ENCODE results near the gene ZNF649. TPM values are rescaled to one million over a fixed set of nuclear protein-coding genes. Genes with fewer than 3 reads are reported as not detected.

Gene ZNF649
- total and polyA plus RNA-seq, 2 of the 13 experiments (the other 11 are each of a cell fraction or from before 2014, with no cell fraction given), result 3.0 to 13.4 TPM

DNA sequence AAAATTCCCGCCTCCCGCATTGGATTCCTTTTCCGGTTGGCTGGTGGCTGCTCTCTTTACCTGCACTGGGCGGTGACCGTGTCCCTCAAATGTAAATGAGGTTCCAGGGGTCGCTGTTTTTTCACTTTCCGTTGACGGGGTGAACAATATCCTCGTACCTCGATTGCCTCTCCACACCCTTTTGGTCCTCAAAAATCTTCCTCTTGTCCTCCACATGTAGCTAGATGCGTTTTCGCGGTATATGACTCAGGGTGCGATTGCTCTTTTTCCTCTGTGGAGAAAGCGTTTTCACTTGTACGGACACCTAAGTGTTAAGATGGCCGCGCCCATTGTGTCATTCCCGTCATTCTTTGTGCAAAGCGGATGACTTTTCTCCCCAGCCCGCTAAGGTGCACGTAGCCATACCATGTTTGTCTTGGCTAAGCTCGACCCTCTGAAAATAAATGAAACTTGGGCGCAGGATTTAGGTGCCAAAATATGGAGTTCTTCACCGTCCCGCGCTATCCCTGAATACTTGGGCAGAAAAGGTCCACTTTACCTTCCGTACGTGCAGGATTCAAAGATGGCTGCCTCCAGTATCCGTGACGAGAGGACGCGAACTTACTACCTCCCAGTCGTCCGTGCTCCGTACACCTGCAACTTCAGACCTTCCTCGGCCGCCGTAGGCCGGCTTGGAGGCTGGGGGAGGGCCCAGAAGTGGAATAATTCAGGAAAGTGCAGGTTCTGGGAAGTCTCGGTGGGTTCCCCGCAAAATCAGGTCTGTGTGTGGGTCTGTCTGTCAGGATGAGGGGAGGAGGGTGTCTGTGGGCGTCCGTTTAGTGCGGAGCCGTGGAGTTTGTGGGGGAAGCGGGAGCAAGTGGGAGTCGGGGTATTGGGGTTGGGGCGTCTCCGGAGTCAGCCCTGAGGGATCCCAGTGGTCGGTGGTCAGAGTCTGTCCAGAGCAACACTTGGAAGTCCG is 22.2 kb upstream of the ZNF649 start, which contains the start of gene ZNF613 (continued):
- TF ChIP-seq, protein P1, sequence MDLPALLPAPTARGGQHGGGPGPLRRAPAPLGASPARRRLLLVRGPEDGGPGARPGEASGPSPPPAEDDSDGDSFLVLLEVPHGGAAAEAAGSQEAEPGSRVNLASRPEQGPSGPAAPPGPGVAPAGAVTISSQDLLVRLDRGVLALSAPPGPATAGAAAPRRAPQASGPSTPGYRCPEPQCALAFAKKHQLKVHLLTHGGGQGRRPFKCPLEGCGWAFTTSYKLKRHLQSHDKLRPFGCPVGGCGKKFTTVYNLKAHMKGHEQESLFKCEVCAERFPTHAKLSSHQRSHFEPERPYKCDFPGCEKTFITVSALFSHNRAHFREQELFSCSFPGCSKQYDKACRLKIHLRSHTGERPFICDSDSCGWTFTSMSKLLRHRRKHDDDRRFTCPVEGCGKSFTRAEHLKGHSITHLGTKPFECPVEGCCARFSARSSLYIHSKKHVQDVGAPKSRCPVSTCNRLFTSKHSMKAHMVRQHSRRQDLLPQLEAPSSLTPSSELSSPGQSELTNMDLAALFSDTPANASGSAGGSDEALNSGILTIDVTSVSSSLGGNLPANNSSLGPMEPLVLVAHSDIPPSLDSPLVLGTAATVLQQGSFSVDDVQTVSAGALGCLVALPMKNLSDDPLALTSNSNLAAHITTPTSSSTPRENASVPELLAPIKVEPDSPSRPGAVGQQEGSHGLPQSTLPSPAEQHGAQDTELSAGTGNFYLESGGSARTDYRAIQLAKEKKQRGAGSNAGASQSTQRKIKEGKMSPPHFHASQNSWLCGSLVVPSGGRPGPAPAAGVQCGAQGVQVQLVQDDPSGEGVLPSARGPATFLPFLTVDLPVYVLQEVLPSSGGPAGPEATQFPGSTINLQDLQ (CRISPR knock-in tag; IDR thresholded peaks at IDR 0.05), result no peak; the same call in 1 of the 2 replicates
- no peak for TF ChIP-seq ZNF790 (CRISPR knock-in tag; IDR thresholded peaks at IDR 0.05; ENCODE audit: borderline replicate concordance)
- TF ChIP-seq YEATS2 (CRISPR knock-in tag; IDR thresholded peaks at IDR 0.05; ENCODE audit: borderline replicate concordance), result peak; percentile 73
- no peak for TF ChIP-seq JARID2 (CRISPR knock-in tag; IDR thresholded peaks at IDR 0.05; ENCODE audit: insufficient replicate concordance)
- no peak for TF ChIP-seq MIER3 (CRISPR knock-in tag; IDR thresholded peaks at IDR 0.05; ENCODE audit: borderline replicate concordance)
- TF ChIP-seq GLI4 (CRISPR knock-in tag; IDR thresholded peaks at IDR 0.05; ENCODE audit: borderline replicate concordance), result no peak; the same call in 1 of the 2 replicates
- TF ChIP-seq MED8 (CRISPR knock-in tag; IDR thresholded peaks at IDR 0.05; ENCODE audit: insufficient replicate concordance), result no peak
- no peak for TF ChIP-seq CENPT (CRISPR knock-in tag; IDR thresholded peaks at IDR 0.05; ENCODE audit: low read depth)

DNA sequence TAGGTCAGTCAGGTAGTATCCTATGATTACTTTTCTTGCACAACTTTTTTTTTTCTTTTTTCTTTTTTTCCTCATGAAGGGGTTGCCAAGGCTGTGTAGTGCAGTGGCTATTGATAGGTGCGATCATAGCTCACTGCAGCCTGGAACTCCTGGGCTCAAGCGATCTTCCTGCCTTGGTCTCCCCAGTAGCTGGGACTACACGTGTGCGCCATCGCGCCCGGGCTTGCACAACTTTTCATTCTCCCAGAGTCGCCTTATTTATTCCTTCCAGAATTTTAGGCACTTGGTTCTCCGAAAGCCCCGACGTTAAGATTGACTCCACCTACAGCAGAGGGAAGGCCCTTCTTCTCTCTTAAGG is 21.6 kb upstream of the ZNF649 start:
- Histone ChIP-seq H3K36me3 (replicated peaks in 1 of 2; ENCODE audit: control insufficient read depth in 1 of 2, insufficient read depth in 2 of 2, low read length in 2 of 2) (peaks cover 2 to 9% of the 10 kb centered on the region in 2 experiments; a peak in 3 of 5 replicates), H3K4me2 (ENCODE audit: low read depth, low read length) (peak overlapping the region; percentile 66), H3K4me1 (ENCODE audit: insufficient read depth, low read length) (peaks cover 32% of the 10 kb centered on the region), H3K9ac (ENCODE audit: insufficient read depth, low read depth, low read length) (peak overlapping the region; percentile 84), H2AFZ (ENCODE audit: low read length) (no peak overlapping the region), H3K9me3 (ENCODE audit: low read length) (peaks cover 34% of the 10 kb centered on the region), H3K4me3 (replicated peaks in 1 of 3; ENCODE audit: insufficient read depth in 1 of 3, low read depth in 2 of 3, low read length in 3 of 3) (peak overlapping the region in 2 of 3 experiments; percentile 88 to 96; a peak in 2 of 6 replicates), H3K27ac (ENCODE audit: extremely low read length, insufficient read depth, low read length) (peak overlapping the region; percentile 87), H4K20me1 (ENCODE audit: insufficient read depth, low read length) (no peaks in the 10 kb centered on the region), H3K79me2 (ENCODE audit: insufficient read depth, low read length) (peaks cover 13% of the 10 kb centered on the region), H3K27me3 (ENCODE audit: control insufficient read depth in 1 of 2, insufficient read depth in 2 of 2, low read length in 2 of 2) (no peaks in the 10 kb centered on the region; a peak in 1 of 5 replicates)
- ATAC-seq, result no peak
- WGBS (ENCODE audit: low lambda C conversion rate), result 78% methylated on average over 11 of the region's 11 CpGs
- no peak for FAIRE-seq
- no peak for DNase-seq (ENCODE audit: low spot score)
- in situ Hi-C loops (cut with HindIII; ENCODE audit: extremely low pct_ligation_motif_present, low pct_unique_long_range_greater_than_20kb), result no loop called here
- ChIA-PET POLR2A (no interaction called here), CTCF (ENCODE audit: low intra/inter-chr PET ratio, low total read pairs) (no interaction called here)
- no TSS peak for BruUV-seq (replicated peaks)
- intact Hi-C loops (cut with micrococcal nuclease; ENCODE audit: unreplicated experiment), result loop anchor here (2.0 to 10.0 kb wide), 2 partner anchors 22 to 78 kb away; partner anchors contain the start of genes ZNF615 and ZNF649
- no peak for TF ChIP-seq DBP (CRISPR knock-in tag; IDR thresholded peaks at IDR 0.05; ENCODE audit: not compliant biosample characterization)
- TF ChIP-seq, protein P2, sequence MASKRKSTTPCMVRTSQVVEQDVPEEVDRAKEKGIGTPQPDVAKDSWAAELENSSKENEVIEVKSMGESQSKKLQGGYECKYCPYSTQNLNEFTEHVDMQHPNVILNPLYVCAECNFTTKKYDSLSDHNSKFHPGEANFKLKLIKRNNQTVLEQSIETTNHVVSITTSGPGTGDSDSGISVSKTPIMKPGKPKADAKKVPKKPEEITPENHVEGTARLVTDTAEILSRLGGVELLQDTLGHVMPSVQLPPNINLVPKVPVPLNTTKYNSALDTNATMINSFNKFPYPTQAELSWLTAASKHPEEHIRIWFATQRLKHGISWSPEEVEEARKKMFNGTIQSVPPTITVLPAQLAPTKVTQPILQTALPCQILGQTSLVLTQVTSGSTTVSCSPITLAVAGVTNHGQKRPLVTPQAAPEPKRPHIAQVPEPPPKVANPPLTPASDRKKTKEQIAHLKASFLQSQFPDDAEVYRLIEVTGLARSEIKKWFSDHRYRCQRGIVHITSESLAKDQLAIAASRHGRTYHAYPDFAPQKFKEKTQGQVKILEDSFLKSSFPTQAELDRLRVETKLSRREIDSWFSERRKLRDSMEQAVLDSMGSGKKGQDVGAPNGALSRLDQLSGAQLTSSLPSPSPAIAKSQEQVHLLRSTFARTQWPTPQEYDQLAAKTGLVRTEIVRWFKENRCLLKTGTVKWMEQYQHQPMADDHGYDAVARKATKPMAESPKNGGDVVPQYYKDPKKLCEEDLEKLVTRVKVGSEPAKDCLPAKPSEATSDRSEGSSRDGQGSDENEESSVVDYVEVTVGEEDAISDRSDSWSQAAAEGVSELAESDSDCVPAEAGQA (IDR thresholded peaks at IDR 0.05; ENCODE audit: low read depth), result 0 out of 2 replicates have a peak, but pooled peaks have one; percentile 8
- TF ChIP-seq, protein P2 (CRISPR knock-in tag; IDR thresholded peaks at IDR 0.05; ENCODE audit: borderline replicate concordance), result no peak
